GM12878 (cell line): ENCODE measurements around the gene IFI27L2. TPM values are rescaled to one million over a fixed set of nuclear protein-coding genes. Genes with fewer than 3 reads are reported as not detected.

Experiments used
- ATAC-seq: fragments of 200-7000 bp; cut with Tn5 transposase; 3 replicates; pipeline ENCODE4 v1.9.1; 2020; ENCODE audit warnings: mild to moderate bottlenecking, moderate library complexity
- BruUV-seq: library from RNA; stranded (reverse); fragments of 400-500 nt; replicated peaks from 2 replicates; lab custom pipeline; 2021; lab: Mats Ljungman, UMichigan
- CTCF ChIA-PET: fragments of 300-600 bp; sonication (Branson Sonifier 250); formaldehyde crosslinking; extraction: SDS; loops from one replicate; lab custom pipeline; 2021; ENCODE audit warnings: inconsistent platforms; lab: Yijun Ruan, JAX
- POLR2A ChIA-PET: fragments of 350-600 bp; formaldehyde crosslinking; extraction: SDS; loops from one replicate; lab custom pipeline; 2021; ENCODE audit warnings: inconsistent platforms; lab: Charles Lee
- RAD21 ChIA-PET: fragments of 300-600 bp; sonication (Branson Sonifier 250); formaldehyde crosslinking; loops from one replicate; lab custom pipeline; 2023; ENCODE audit warnings: antibody characterized with exemption; ENCODE audit not compliant: unreplicated experiment; lab: Charles Lee
- SMC1A ChIA-PET: fragments of 300-600 bp; sonication (Branson Sonifier 250); formaldehyde crosslinking; loops from one replicate; lab custom pipeline; 2023; ENCODE audit not compliant: unreplicated experiment, uncharacterized antibody; lab: Charles Lee
- DNase-seq: peaks from one replicate; pipeline ENCODE4 v3.0.0-alpha.2; 2011; ENCODE audit warnings: low read depth, low spot score
- FAIRE-seq: peaks from 3 replicates; lab custom pipeline; 2011; peaks lifted over from hg19 to GRCh38; lab: Jason Lieb, UNC
- H2AFZ ChIP-seq: 2 replicates; pipeline ENCODE4 v1.6.0; 2011; ENCODE audit warnings: low read depth, low read length, control low read depth; ENCODE audit not compliant: control insufficient read depth
- H3K27ac ChIP-seq: 2 replicates; pipeline ENCODE4 v1.5.1; 2011; ENCODE audit warnings: control low read depth; ENCODE audit not compliant: control insufficient read depth, insufficient read depth
- H3K27me3 ChIP-seq, 2 experiments: replicated peaks in 1 of 2; 2 replicates each; pipeline versions ENCODE4 v1.6.0 to v1.6.1; 2011; ENCODE audit warnings: low read length in 1 of 2; ENCODE audit not compliant: control insufficient read depth in 2 of 2, insufficient read depth in 2 of 2
- H3K36me3 ChIP-seq, 2 experiments: 2 replicates each; pipeline ENCODE4 v1.5.1; 2011; ENCODE audit warnings: low read length in 1 of 2; ENCODE audit not compliant: control insufficient read depth in 2 of 2, insufficient read depth in 2 of 2
- H3K4me1 ChIP-seq: 2 replicates; pipeline ENCODE4 v1.6.1; 2011; ENCODE audit warnings: mild to moderate bottlenecking, low read length, moderate library complexity, mixed read lengths; ENCODE audit not compliant: control insufficient read depth, insufficient read depth
- H3K4me2 ChIP-seq: 2 replicates; pipeline ENCODE4 v1.6.0; 2011; ENCODE audit warnings: control low read depth; ENCODE audit not compliant: control insufficient read depth, insufficient read depth
- H3K4me3 ChIP-seq: fragments of 200-600 bp; sonication (generic); 2 replicates; pipeline ENCODE4 v1.5.1; 2016
- H3K79me2 ChIP-seq: 2 replicates; pipeline ENCODE4 v1.6.0; 2011; ENCODE audit warnings: low read length; ENCODE audit not compliant: control insufficient read depth, insufficient read depth
- H3K9ac ChIP-seq: 2 replicates; pipeline ENCODE4 v1.8.0; 2011; ENCODE audit warnings: low read length, control low read depth, mixed read lengths; ENCODE audit not compliant: control insufficient read depth, insufficient read depth
- H3K9me3 ChIP-seq: replicated peaks from 3 replicates; pipeline ENCODE4 v1.5.1; 2011; ENCODE audit warnings: mild to moderate bottlenecking, low read length; ENCODE audit not compliant: control insufficient read depth, insufficient read depth
- H4K20me1 ChIP-seq: 2 replicates; pipeline ENCODE4 v1.6.0; 2011; ENCODE audit not compliant: control insufficient read depth, insufficient read depth
- BACH1 ChIP-seq: fragments of 450-650 bp; IDR thresholded peaks from 2 replicates; pipeline ENCODE4 v1.6.1; 2017; ENCODE audit warnings: mild to moderate bottlenecking, borderline replicate concordance
- CHD2 ChIP-seq: IDR thresholded peaks from 2 replicates; pipeline ENCODE4 v1.6.1; 2011; ENCODE audit warnings: low read depth, low read length, improper control_type of control experiment, borderline replicate concordance
- MTA2 ChIP-seq: fragments of 450-650 bp; IDR thresholded peaks from 2 replicates; pipeline ENCODE4 v1.6.1; 2016; ENCODE audit warnings: low read depth, mild to moderate bottlenecking, moderate library complexity
- MYC ChIP-seq: IDR thresholded peaks from 2 replicates; pipeline ENCODE4 v1.6.1; 2011; ENCODE audit warnings: mild to moderate bottlenecking, low read length, moderate library complexity, inconsistent platforms; ENCODE audit not compliant: insufficient read depth, insufficient replicate concordance, insufficient read length, severe bottlenecking
- NFXL1 ChIP-seq: fragments of 450-650 bp; IDR thresholded peaks from 2 replicates; pipeline ENCODE4 v1.6.1; 2017; ENCODE audit warnings: antibody characterized with exemption, mild to moderate bottlenecking, borderline replicate concordance
- POLR2A ChIP-seq: IDR thresholded peaks from 2 replicates; pipeline ENCODE4 v1.6.1; 2011; ENCODE audit warnings: low read depth, mild to moderate bottlenecking, low read length
- SIN3A ChIP-seq: IDR thresholded peaks from 2 replicates; pipeline ENCODE4 v1.6.1; 2012; ENCODE audit warnings: low read depth, low read length, improper control_type of control experiment
- SPI1 ChIP-seq: IDR thresholded peaks from 2 replicates; pipeline ENCODE4 v1.6.1; 2011; ENCODE audit warnings: low read depth, mild to moderate bottlenecking, low read length, moderate library complexity, borderline replicate concordance; ENCODE audit not compliant: insufficient read depth
- YBX1 ChIP-seq: fragments of 450-650 bp; IDR thresholded peaks from 2 replicates; pipeline ENCODE4 v1.6.1; 2016; ENCODE audit warnings: antibody characterized with exemption
- WGBS: methylation state at CpG from one replicate; pipeline ENCODE4 v1.1.6; 2016; ENCODE audit warnings: low lambda C conversion rate; ENCODE audit not compliant: insufficient replicate concordance, insufficient coverage; ENCODE audit errors: missing lambda C conversion rate; 5-methylcytosine and 5-hydroxymethylcytosine counted together
- in situ Hi-C: fragments of 300-500 bp; cut with MboI; formaldehyde crosslinking; loops from 9 replicates; pipeline ENCODE4 v1.14.3; 2018; ENCODE audit warnings: mixed read lengths
- intact Hi-C: fragments of 100-400 bp; cut with micrococcal nuclease; formaldehyde crosslinking; loops from one replicate; pipeline ENCODE4 v1.14.2; 2022; ENCODE audit not compliant: unreplicated experiment
- polyA plus RNA-seq, 11 experiments: library from polyadenylated mRNA; depleted of rRNA in 4 of 11; unstranded in 6 of 11; stranded (reverse) in 5 of 11; fragments of >200 nt; fragmentation: Nextera tagmentation in 4 of 11; fragmentation: Illumina TruSeq in 1 of 11; extraction: Ambion mirVana in 4 of 11; extraction: Trizol in 1 of 11; gene quantifications; 1 replicate in 1 of 11; 2 replicates in 10 of 11; pipeline versions ENCODE4 v1.2.1 to v1.2.3, GENCODE V29; 2011 to 2016; ENCODE audit warnings: inconsistent platforms in 2 of 11, missing spikeins in 2 of 11, low read depth in 1 of 11
- total RNA-seq, 4 experiments: library from RNA; depleted of rRNA in 3 of 4; stranded (reverse); fragments of >200 nt in 3 of 4; fragmentation: Illumina TruSeq in 1 of 4; extraction: Trizol in 1 of 4; gene quantifications; 2 replicates each; pipeline versions ENCODE4 v1.2.1 to v1.2.3, GENCODE V29; 2013 to 2021
- TF ChIP-seq, protein P1 (sequence below): fragments of 450-650 bp; IDR thresholded peaks from 2 replicates; pipeline ENCODE4 v1.6.1; 2018; ENCODE audit warnings: borderline replicate concordance, mild to moderate bottlenecking; ENCODE audit not compliant: partially characterized antibody
- TF ChIP-seq, protein P2 (sequence below): fragments of 450-650 bp; IDR thresholded peaks from 2 replicates; pipeline ENCODE4 v1.6.1; 2017; ENCODE audit warnings: antibody characterized with exemption, mild to moderate bottlenecking, moderate library complexity
- TF ChIP-seq, protein P3 (sequence below): fragments of 450-650 bp; IDR thresholded peaks from 2 replicates; pipeline ENCODE4 v1.6.1; 2016; ENCODE audit warnings: mild to moderate bottlenecking
- TF ChIP-seq, protein P4 (sequence below): IDR thresholded peaks from 2 replicates; pipeline ENCODE4 v1.6.1; 2012; ENCODE audit warnings: low read length, inconsistent platforms
- TF ChIP-seq, protein P5 (sequence below): IDR thresholded peaks from 2 replicates; pipeline ENCODE4 v1.6.1; 2011; ENCODE audit warnings: borderline replicate concordance, low read depth, mild to moderate bottlenecking, moderate library complexity, low read length; ENCODE audit not compliant: insufficient read depth, poor library complexity, severe bottlenecking

IFI27L2 gene
- total and polyA plus RNA-seq, 10 of the 15 experiments (the other 5 are each of a cell fraction or from before 2014, with no cell fraction given) = 26.6 to 134 (median 60.3) TPM

DNA sequence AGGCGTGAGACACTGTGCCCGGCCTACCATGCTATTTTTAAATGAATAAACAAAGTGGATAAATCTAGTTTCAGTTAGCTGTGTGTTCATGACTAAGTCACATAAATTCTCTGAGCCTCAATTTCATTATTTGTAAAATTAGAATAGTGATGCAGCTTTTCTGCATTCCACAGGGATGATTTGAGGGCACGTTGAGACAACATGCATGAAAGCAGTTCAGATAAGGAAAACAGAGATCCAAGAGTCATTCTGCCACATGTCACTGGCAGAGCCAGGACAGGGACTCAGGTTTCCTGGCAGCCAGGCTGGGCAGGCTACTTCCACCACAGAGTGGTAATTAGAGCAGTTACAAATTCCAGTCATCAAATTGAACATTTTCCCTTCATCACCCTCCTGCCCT, 41.8 kb upstream of the IFI27L2 start:
- H3K36me3 ChIP-seq = no peaks in the 10 kb centered on the region
- SMC1A ChIA-PET = interaction anchor here (1.8 to 2.7 kb wide), 2 partner anchors 9 to 231 kb away, joined by 4 to 13 read pairs; no protein-coding TSS in a partner anchor
- H3K27me3 ChIP-seq = peaks cover 0 to 19% of the 10 kb centered on the region in 2 experiments; a peak in 2 of 4 replicates
- FAIRE-seq (no peak), ATAC-seq (no peak), DNase-seq (no peak)
- in situ Hi-C loops (no loop called here), intact Hi-C loops (no loop called here)
- no TSS peak for BruUV-seq
- H2AFZ ChIP-seq = no peak overlapping the region
- H4K20me1 ChIP-seq = no peaks in the 10 kb centered on the region
- CTCF ChIA-PET = interaction anchor here (0.8 to 4.4 kb wide), 4 partner anchors 9 to 90 kb away, joined by 3 to 21 read pairs (median 4); partner anchors contain the start of genes DDX24 and IFI27L1
- no peaks in the 10 kb centered on the region; the same call in 2 of the 3 replicates for H3K9me3 ChIP-seq
- RAD21 ChIA-PET = no interaction called here
- POLR2A ChIA-PET = no interaction called here
- H3K4me1 ChIP-seq = no peaks in the 10 kb centered on the region; the same call in 1 of the 2 replicates
- no peak overlapping the region for H3K9ac ChIP-seq
- no peak overlapping the region for H3K27ac ChIP-seq
- H3K4me2 ChIP-seq = no peak overlapping the region
- no peaks in the 10 kb centered on the region for H3K79me2 ChIP-seq
- no peak overlapping the region for H3K4me3 ChIP-seq
- 3% methylated on average over 3 of the region's 3 CpGs for WGBS
- TF ChIP-seq BACH1 = no peak
- TF ChIP-seq, protein P1, sequence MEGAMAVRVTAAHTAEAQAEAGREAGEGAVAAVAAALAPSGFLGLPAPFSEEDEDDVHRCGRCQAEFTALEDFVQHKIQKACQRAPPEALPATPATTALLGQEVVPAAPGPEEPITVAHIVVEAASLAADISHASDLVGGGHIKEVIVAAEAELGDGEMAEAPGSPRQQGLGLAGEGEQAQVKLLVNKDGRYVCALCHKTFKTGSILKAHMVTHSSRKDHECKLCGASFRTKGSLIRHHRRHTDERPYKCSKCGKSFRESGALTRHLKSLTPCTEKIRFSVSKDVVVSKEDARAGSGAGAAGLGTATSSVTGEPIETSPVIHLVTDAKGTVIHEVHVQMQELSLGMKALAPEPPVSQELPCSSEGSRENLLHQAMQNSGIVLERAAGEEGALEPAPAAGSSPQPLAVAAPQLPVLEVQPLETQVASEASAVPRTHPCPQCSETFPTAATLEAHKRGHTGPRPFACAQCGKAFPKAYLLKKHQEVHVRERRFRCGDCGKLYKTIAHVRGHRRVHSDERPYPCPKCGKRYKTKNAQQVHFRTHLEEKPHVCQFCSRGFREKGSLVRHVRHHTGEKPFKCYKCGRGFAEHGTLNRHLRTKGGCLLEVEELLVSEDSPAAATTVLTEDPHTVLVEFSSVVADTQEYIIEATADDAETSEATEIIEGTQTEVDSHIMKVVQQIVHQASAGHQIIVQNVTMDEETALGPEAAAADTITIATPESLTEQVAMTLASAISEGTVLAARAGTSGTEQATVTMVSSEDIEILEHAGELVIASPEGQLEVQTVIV = no peak
- no peak for TF ChIP-seq MYC
- TF ChIP-seq, protein P2, sequence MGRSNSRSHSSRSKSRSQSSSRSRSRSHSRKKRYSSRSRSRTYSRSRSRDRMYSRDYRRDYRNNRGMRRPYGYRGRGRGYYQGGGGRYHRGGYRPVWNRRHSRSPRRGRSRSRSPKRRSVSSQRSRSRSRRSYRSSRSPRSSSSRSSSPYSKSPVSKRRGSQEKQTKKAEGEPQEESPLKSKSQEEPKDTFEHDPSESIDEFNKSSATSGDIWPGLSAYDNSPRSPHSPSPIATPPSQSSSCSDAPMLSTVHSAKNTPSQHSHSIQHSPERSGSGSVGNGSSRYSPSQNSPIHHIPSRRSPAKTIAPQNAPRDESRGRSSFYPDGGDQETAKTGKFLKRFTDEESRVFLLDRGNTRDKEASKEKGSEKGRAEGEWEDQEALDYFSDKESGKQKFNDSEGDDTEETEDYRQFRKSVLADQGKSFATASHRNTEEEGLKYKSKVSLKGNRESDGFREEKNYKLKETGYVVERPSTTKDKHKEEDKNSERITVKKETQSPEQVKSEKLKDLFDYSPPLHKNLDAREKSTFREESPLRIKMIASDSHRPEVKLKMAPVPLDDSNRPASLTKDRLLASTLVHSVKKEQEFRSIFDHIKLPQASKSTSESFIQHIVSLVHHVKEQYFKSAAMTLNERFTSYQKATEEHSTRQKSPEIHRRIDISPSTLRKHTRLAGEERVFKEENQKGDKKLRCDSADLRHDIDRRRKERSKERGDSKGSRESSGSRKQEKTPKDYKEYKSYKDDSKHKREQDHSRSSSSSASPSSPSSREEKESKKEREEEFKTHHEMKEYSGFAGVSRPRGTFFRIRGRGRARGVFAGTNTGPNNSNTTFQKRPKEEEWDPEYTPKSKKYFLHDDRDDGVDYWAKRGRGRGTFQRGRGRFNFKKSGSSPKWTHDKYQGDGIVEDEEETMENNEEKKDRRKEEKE = no peak
- TF ChIP-seq, protein P3, sequence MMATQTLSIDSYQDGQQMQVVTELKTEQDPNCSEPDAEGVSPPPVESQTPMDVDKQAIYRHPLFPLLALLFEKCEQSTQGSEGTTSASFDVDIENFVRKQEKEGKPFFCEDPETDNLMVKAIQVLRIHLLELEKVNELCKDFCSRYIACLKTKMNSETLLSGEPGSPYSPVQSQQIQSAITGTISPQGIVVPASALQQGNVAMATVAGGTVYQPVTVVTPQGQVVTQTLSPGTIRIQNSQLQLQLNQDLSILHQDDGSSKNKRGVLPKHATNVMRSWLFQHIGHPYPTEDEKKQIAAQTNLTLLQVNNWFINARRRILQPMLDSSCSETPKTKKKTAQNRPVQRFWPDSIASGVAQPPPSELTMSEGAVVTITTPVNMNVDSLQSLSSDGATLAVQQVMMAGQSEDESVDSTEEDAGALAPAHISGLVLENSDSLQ = no peak
- TF ChIP-seq, protein P4, sequence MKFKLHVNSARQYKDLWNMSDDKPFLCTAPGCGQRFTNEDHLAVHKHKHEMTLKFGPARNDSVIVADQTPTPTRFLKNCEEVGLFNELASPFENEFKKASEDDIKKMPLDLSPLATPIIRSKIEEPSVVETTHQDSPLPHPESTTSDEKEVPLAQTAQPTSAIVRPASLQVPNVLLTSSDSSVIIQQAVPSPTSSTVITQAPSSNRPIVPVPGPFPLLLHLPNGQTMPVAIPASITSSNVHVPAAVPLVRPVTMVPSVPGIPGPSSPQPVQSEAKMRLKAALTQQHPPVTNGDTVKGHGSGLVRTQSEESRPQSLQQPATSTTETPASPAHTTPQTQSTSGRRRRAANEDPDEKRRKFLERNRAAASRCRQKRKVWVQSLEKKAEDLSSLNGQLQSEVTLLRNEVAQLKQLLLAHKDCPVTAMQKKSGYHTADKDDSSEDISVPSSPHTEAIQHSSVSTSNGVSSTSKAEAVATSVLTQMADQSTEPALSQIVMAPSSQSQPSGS = no peak
- no peak for TF ChIP-seq YBX1
- TF ChIP-seq CHD2 = no peak
- TF ChIP-seq SPI1 = no peak
- no peak for TF ChIP-seq NFXL1
- TF ChIP-seq, protein P5, sequence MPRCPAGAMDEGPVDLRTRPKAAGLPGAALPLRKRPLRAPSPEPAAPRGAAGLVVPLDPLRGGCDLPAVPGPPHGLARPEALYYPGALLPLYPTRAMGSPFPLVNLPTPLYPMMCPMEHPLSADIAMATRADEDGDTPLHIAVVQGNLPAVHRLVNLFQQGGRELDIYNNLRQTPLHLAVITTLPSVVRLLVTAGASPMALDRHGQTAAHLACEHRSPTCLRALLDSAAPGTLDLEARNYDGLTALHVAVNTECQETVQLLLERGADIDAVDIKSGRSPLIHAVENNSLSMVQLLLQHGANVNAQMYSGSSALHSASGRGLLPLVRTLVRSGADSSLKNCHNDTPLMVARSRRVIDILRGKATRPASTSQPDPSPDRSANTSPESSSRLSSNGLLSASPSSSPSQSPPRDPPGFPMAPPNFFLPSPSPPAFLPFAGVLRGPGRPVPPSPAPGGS = no peak
- no peak for TF ChIP-seq SIN3A
- TF ChIP-seq MTA2 = no peak
- no peak for TF ChIP-seq POLR2A
